ENCODE measurements around the gene D2HGDH. TPM values are rescaled to one million over a fixed set of nuclear protein-coding genes. Genes with fewer than 3 reads are reported as not detected.
A peak's percentile ranks its signal among the peaks of the same experiment; 100 is the strongest.

D2HGDH gene
- total and polyA plus RNA-seq, 2 donors from 2014 or later, result 37.0 to 49.3 TPM

- FAIRE-seq (no peak), DNase-seq (no peak)
- no peak overlapping the region for H3K4me3 ChIP-seq (ENCODE audit: low read length in 3 of 3)
- peaks cover 0 to 2% (median 0%) of the 10 kb centered on the region in 3 donors for H3K4me1 ChIP-seq (ENCODE audit: control insufficient read depth in 2 of 3, insufficient read depth in 2 of 3, low read depth in 1 of 3, low read length in 3 of 3)
- H3K27ac ChIP-seq (ENCODE audit: low read depth in 2 of 2, low read length in 2 of 2), result no peak overlapping the region
- H3K9ac ChIP-seq (ENCODE audit: low read length in 3 of 3), result no peak overlapping the region
- intact Hi-C loops (cut with DNase I), result loop anchor here (10.0 kb wide), 1 partner anchor 136 kb away; no protein-coding TSS in a partner anchor
- peaks cover 0 to 5% (median 0%) of the 10 kb centered on the region in 3 donors for H3K36me3 ChIP-seq (ENCODE audit: control insufficient read depth in 2 of 3, insufficient read depth in 3 of 3, low read length in 3 of 3)
- TF ChIP-seq CTCF (IDR thresholded peaks at IDR 0.05; ENCODE audit: borderline replicate concordance, extremely low read depth, insufficient read depth), result no peak
- no peaks in the 10 kb centered on the region for H3K27me3 ChIP-seq (ENCODE audit: control insufficient read depth, insufficient read depth, low read length)
- no peaks in the 10 kb centered on the region for H3K9me3 ChIP-seq (ENCODE audit: control insufficient read depth in 2 of 3, insufficient read depth in 1 of 3, low read length in 3 of 3)
Observed at GRCh38 chr2:241739177-241739576, 4.7 kb downstream of the D2HGDH start.

GRCh38 chr2:241739651-241740050 lies 5.2 kb downstream of the D2HGDH start:
- no peak for TF ChIP-seq CTCF (IDR thresholded peaks at IDR 0.05; ENCODE audit: borderline replicate concordance, extremely low read depth, insufficient read depth)
- H3K36me3 ChIP-seq (ENCODE audit: control insufficient read depth in 2 of 3, insufficient read depth in 3 of 3, low read length in 3 of 3), result peaks cover 0 to 6% (median 1%) of the 10 kb centered on the region in 3 donors
- intact Hi-C loops (cut with DNase I), result loop anchor here (10.0 kb wide), 1 partner anchor 135 kb away; no protein-coding TSS in a partner anchor
- H3K4me1 ChIP-seq (ENCODE audit: control insufficient read depth in 2 of 3, insufficient read depth in 2 of 3, low read depth in 1 of 3, low read length in 3 of 3), result peaks cover 0 to 2% (median 0%) of the 10 kb centered on the region in 3 donors
- H3K9me3 ChIP-seq (ENCODE audit: control insufficient read depth in 2 of 3, insufficient read depth in 1 of 3, low read length in 3 of 3), result no peaks in the 10 kb centered on the region
- H3K9ac ChIP-seq (ENCODE audit: low read length in 3 of 3), result no peak overlapping the region
- no peak for FAIRE-seq
- H3K27me3 ChIP-seq (ENCODE audit: control insufficient read depth, insufficient read depth, low read length), result no peaks in the 10 kb centered on the region
- DNase-seq, result no peak
- no peak overlapping the region for H3K4me3 ChIP-seq (ENCODE audit: low read length in 3 of 3)
- H3K27ac ChIP-seq (ENCODE audit: low read depth in 2 of 2, low read length in 2 of 2), result no peak overlapping the region

- peaks cover 0 to 13% (median 12%) of the 10 kb centered on the region in 3 donors for H3K36me3 ChIP-seq (ENCODE audit: control insufficient read depth in 2 of 3, insufficient read depth in 3 of 3, low read length in 3 of 3)
- no peak overlapping the region for H3K4me3 ChIP-seq (ENCODE audit: low read length in 3 of 3)
- H3K9ac ChIP-seq (ENCODE audit: low read length in 3 of 3), result no peak overlapping the region
- H3K4me1 ChIP-seq (ENCODE audit: control insufficient read depth in 2 of 3, insufficient read depth in 2 of 3, low read depth in 1 of 3, low read length in 3 of 3), result no peaks in the 10 kb centered on the region
- no peaks in the 10 kb centered on the region for H3K9me3 ChIP-seq (ENCODE audit: control insufficient read depth in 2 of 3, insufficient read depth in 1 of 3, low read length in 3 of 3)
- FAIRE-seq, result no peak
- no peak overlapping the region for H3K27ac ChIP-seq (ENCODE audit: low read depth in 2 of 2, low read length in 2 of 2)
- DNase-seq, result peak in 1 of 5 donors; percentile 55
- no peaks in the 10 kb centered on the region for H3K27me3 ChIP-seq (ENCODE audit: control insufficient read depth, insufficient read depth, low read length)
- TF ChIP-seq CTCF (IDR thresholded peaks at IDR 0.05; ENCODE audit: borderline replicate concordance, extremely low read depth, insufficient read depth), result no peak
- intact Hi-C loops (cut with DNase I), result no loop called here
Observed at GRCh38 chr2:241741016-241741415, 6.6 kb downstream of the D2HGDH start.

All from kidney (tissue), 14 donors.